IMR-90 (cell line): ENCODE data around the gene GRB2. TPM values are rescaled to one million over a fixed set of nuclear protein-coding genes. Genes with fewer than 3 reads are reported as not detected.

Experiments used
- ATAC-seq: fragments of 200-7000 bp; cut with Tn5 transposase; 2 replicates; pipeline ENCODE4 v1.9.1; 2020; ENCODE audit warnings: low read depth, mild to moderate bottlenecking, moderate library complexity
- BruUV-seq: library from RNA; stranded (reverse); fragments of 400-500 nt; replicated peaks from 2 replicates; lab custom pipeline; 2021; lab: Mats Ljungman, UMichigan
- CTCF ChIA-PET: fragments of 300-600 bp; formaldehyde crosslinking; extraction: SDS; loops from one replicate; lab custom pipeline; 2021; ENCODE audit warnings: antibody characterized with exemption; lab: Yijun Ruan, JAX
- POLR2A ChIA-PET: fragments of 300-600 bp; sonication (Branson Sonifier 250); formaldehyde crosslinking; loops from one replicate; lab custom pipeline; 2022; ENCODE audit warnings: antibody characterized with exemption; ENCODE audit not compliant: unreplicated experiment; lab: Charles Lee
- DNase-seq: peaks from one replicate; pipeline ENCODE4 v3.0.0; 2013
- H2AFZ ChIP-seq: replicated peaks from 2 replicates; pipeline ENCODE3; 2013; ENCODE audit warnings: low read length, mild to moderate bottlenecking; ENCODE audit not compliant: poor library complexity
- H2AK5ac ChIP-seq: 2 replicates; pipeline ENCODE4 v1.6.1; 2013; ENCODE audit warnings: low read depth, low read length, inconsistent platforms
- H2AK9ac ChIP-seq: replicated peaks from 2 replicates; pipeline ENCODE3; 2013; ENCODE audit warnings: mild to moderate bottlenecking, low read depth, low read length, moderate library complexity; ENCODE audit not compliant: poor library complexity
- H2BK120ac ChIP-seq: 2 replicates; pipeline ENCODE4 v1.6.1; 2013; ENCODE audit warnings: low read depth, low read length, inconsistent platforms
- H2BK15ac ChIP-seq: 3 replicates; pipeline ENCODE4 v1.6.1; 2013; ENCODE audit warnings: low read depth, low read length, inconsistent platforms
- H2BK20ac ChIP-seq: 2 replicates; pipeline ENCODE4 v1.6.1; 2013; ENCODE audit warnings: low read depth, mild to moderate bottlenecking, inconsistent platforms, low read length, moderate library complexity
- H2BK5ac ChIP-seq: 2 replicates; pipeline ENCODE4 v1.6.1; 2013; ENCODE audit warnings: mild to moderate bottlenecking, low read depth, low read length, inconsistent platforms; ENCODE audit not compliant: poor library complexity, severe bottlenecking
- H3K14ac ChIP-seq: replicated peaks from 2 replicates; pipeline ENCODE4 v1.6.1; 2013; ENCODE audit warnings: low read depth, low read length, inconsistent platforms
- H3K18ac ChIP-seq: 2 replicates; pipeline ENCODE4 v1.6.1; 2013; ENCODE audit warnings: low read depth, low read length, control low read depth
- H3K23ac ChIP-seq: 2 replicates; pipeline ENCODE4 v1.6.1; 2013; ENCODE audit warnings: low read depth, low read length, inconsistent platforms
- H3K27ac ChIP-seq: 2 replicates; pipeline ENCODE4 v1.5.1; 2013; ENCODE audit warnings: mild to moderate bottlenecking, control low read depth, low read length; ENCODE audit not compliant: insufficient read depth
- H3K27me3 ChIP-seq: 2 replicates; pipeline ENCODE4 v1.6.1; 2013; ENCODE audit warnings: low read length; ENCODE audit not compliant: control insufficient read depth, insufficient read depth
- H3K36me3 ChIP-seq: 2 replicates; pipeline ENCODE4 v1.6.1; 2013; ENCODE audit warnings: low read length, mixed read lengths; ENCODE audit not compliant: control insufficient read depth, insufficient read depth
- H3K4ac ChIP-seq: 2 replicates; pipeline ENCODE4 v1.6.1; 2013; ENCODE audit warnings: low read depth, low read length, inconsistent platforms
- H3K4me1 ChIP-seq: 2 replicates; pipeline ENCODE4 v1.6.1; 2013; ENCODE audit warnings: low read length, mixed read lengths; ENCODE audit not compliant: control insufficient read depth, insufficient read depth
- H3K4me2 ChIP-seq: 2 replicates; pipeline ENCODE4 v1.6.1; 2013; ENCODE audit warnings: low read depth, mild to moderate bottlenecking, control low read depth, low read length, moderate library complexity
- H3K4me3 ChIP-seq: 2 replicates; pipeline ENCODE4 v1.5.1; 2013; ENCODE audit warnings: low read depth, mild to moderate bottlenecking, control low read depth, low read length, moderate library complexity; ENCODE audit not compliant: insufficient read depth
- H3K56ac ChIP-seq: 2 replicates; pipeline ENCODE4 v1.6.1; 2013; ENCODE audit warnings: low read length, inconsistent platforms; ENCODE audit not compliant: insufficient read depth; ENCODE audit errors: extremely low read depth
- H3K79me1 ChIP-seq, 2 experiments: 2 replicates each; pipeline ENCODE4 v1.6.1; 2013; ENCODE audit warnings: low read length in 2 of 2, inconsistent platforms in 1 of 2, low read depth in 1 of 2
- H3K9ac ChIP-seq: 2 replicates; pipeline ENCODE4 v1.6.1; 2013; ENCODE audit warnings: low read depth, low read length, control low read depth
- H3K9me1 ChIP-seq: 2 replicates; pipeline ENCODE4 v1.6.1; 2013; ENCODE audit warnings: low read length, inconsistent platforms; ENCODE audit not compliant: insufficient read depth
- H3K9me3 ChIP-seq: 2 replicates; pipeline ENCODE4 v1.6.1; 2013; ENCODE audit warnings: low read length; ENCODE audit not compliant: control insufficient read depth, insufficient read depth
- H4K20me1 ChIP-seq: 2 replicates; pipeline ENCODE4 v1.6.1; 2013; ENCODE audit warnings: low read length, inconsistent platforms; ENCODE audit not compliant: insufficient read depth
- H4K5ac ChIP-seq: 2 replicates; pipeline ENCODE4 v1.6.1; 2013; ENCODE audit warnings: mild to moderate bottlenecking, low read depth, low read length, control low read depth
- H4K8ac ChIP-seq, 2 experiments: 2 replicates each; pipeline ENCODE4 v1.6.1; 2013; ENCODE audit warnings: low read depth in 2 of 2, low read length in 2 of 2, control low read depth in 1 of 2, inconsistent platforms in 1 of 2
- H4K91ac ChIP-seq: 2 replicates; pipeline ENCODE4 v1.6.1; 2013; ENCODE audit warnings: low read depth, low read length, inconsistent platforms; ENCODE audit not compliant: insufficient read depth
- BHLHE40 ChIP-seq: fragments of 150-350 bp; IDR thresholded peaks from 2 replicates; pipeline ENCODE4 v1.6.1; 2016; ENCODE audit warnings: mild to moderate bottlenecking, low read depth, low read length
- CEBPB ChIP-seq: IDR thresholded peaks from 2 replicates; pipeline ENCODE4 v1.6.1; 2012; ENCODE audit warnings: low read depth, low read length, improper control_type of control experiment
- CHD1 ChIP-seq: IDR thresholded peaks from 2 replicates; pipeline ENCODE4 v1.6.1; 2012; ENCODE audit warnings: low read depth, low read length, improper control_type of control experiment
- CTCF ChIP-seq: conservative IDR thresholded peaks from 2 replicates; pipeline ENCODE4 v1.5.1; 2012; ENCODE audit warnings: mild to moderate bottlenecking, low read depth, low read length, improper control_type of control experiment
- ELK1 ChIP-seq: fragments of 150-350 bp; IDR thresholded peaks from 2 replicates; pipeline ENCODE4 v1.6.1; 2016; ENCODE audit warnings: low read depth, mild to moderate bottlenecking, low read length, moderate library complexity, borderline replicate concordance
- FOS ChIP-seq: fragments of 150-350 bp; IDR thresholded peaks from 2 replicates; pipeline ENCODE4 v1.6.1; 2016; ENCODE audit warnings: low read depth, low read length
- MAFK ChIP-seq: IDR thresholded peaks from 2 replicates; pipeline ENCODE4 v1.6.1; 2012; ENCODE audit warnings: low read depth, low read length, improper control_type of control experiment
- MAZ ChIP-seq: IDR thresholded peaks from 2 replicates; pipeline ENCODE4 v1.6.1; 2012; ENCODE audit warnings: low read depth, mild to moderate bottlenecking, low read length, improper control_type of control experiment, moderate library complexity, borderline replicate concordance
- RAD21 ChIP-seq: IDR thresholded peaks from 2 replicates; pipeline ENCODE4 v1.6.1; 2012; ENCODE audit warnings: low read length, improper control_type of control experiment
- RFX5 ChIP-seq: IDR thresholded peaks from 2 replicates; pipeline ENCODE4 v1.8.0; 2012; ENCODE audit warnings: low read depth, mild to moderate bottlenecking, low read length, moderate library complexity
- SMC3 ChIP-seq: fragments of 150-350 bp; IDR thresholded peaks from 2 replicates; pipeline ENCODE4 v1.6.1; 2016; ENCODE audit warnings: low read depth, mild to moderate bottlenecking, antibody characterized with exemption, low read length, moderate library complexity
- USF2 ChIP-seq: fragments of 150-350 bp; IDR thresholded peaks from 2 replicates; pipeline ENCODE4 v1.6.1; 2017; ENCODE audit warnings: mild to moderate bottlenecking, antibody characterized with exemption, low read length, low read depth
- WGBS, 2 experiments: methylation state at CpG; one replicate each; pipeline versions ENCODE4 v1.1.5 to v1.1.7; 2013; ENCODE audit warnings: missing lambda C conversion rate in 2 of 2; ENCODE audit not compliant: insufficient read length in 1 of 2; ENCODE audit errors: extremely low coverage in 2 of 2; 5-methylcytosine and 5-hydroxymethylcytosine counted together
- dilution Hi-C: fragments of 300-500 bp; cut with HindIII; formaldehyde crosslinking; loops from one replicate; pipeline ENCODE4 v1.14.3; 2018; ENCODE audit warnings: low sequenced_read_pairs; ENCODE audit not compliant: unreplicated experiment
- in situ Hi-C: fragments of 300-500 bp; cut with MboI; formaldehyde crosslinking; loops from 3 replicates; pipeline ENCODE4 v1.14.3; 2019; ENCODE audit warnings: low sequenced_read_pairs, inconsistent platforms, mixed read lengths
- intact Hi-C: fragments of 100-400 bp; cut with micrococcal nuclease; formaldehyde crosslinking; loops from 2 replicates; pipeline ENCODE4 v1.10.0; 2022
- polyA plus RNA-seq, 3 experiments: library from polyadenylated mRNA; depleted of rRNA; stranded (reverse); fragments of >200 nt; gene quantifications; 2 replicates each; pipeline ENCODE4 v1.2.3, GENCODE V29; 2012; ENCODE audit warnings: low replicate concordance in 1 of 3
- total RNA-seq: library from RNA; depleted of rRNA; stranded (reverse); fragments of >200 nt; gene quantifications from 2 replicates; pipeline ENCODE4 v1.2.3, GENCODE V29; 2012

Gene GRB2
- total and polyA plus RNA-seq, 2 of the 4 experiments (the other 2 are of a cell fraction): 49.3 to 62.1 TPM

- Histone ChIP-seq H3K9me1 (peaks cover 4% of the 10 kb centered on the region; the same call in 1 of the 2 replicates), H3K4ac (no peak overlapping the region), H4K5ac (no peak overlapping the region), H2BK5ac (no peak overlapping the region), H3K56ac (no peak overlapping the region), H2AFZ (no peak overlapping the region), H3K14ac (no peak overlapping the region), H3K4me2 (no peak overlapping the region), H3K4me3 (no peak overlapping the region), H4K20me1 (no peaks in the 10 kb centered on the region), H3K79me1 (no peaks in the 10 kb centered on the region), H3K4me1 (no peaks in the 10 kb centered on the region), H3K9ac (no peak overlapping the region), H2BK20ac (no peak overlapping the region), H3K36me3 (no peaks in the 10 kb centered on the region), H3K27ac (no peak overlapping the region), H3K18ac (no peak overlapping the region), H2AK5ac (no peak overlapping the region), H4K8ac (no peak overlapping the region), H2AK9ac (peak overlapping the region; percentile 76), H3K23ac (no peak overlapping the region), H2BK120ac (no peak overlapping the region), H3K27me3 (no peaks in the 10 kb centered on the region), H2BK15ac (no peak overlapping the region), H4K91ac (no peak overlapping the region), H3K9me3 (no peaks in the 10 kb centered on the region)
- ChIA-PET CTCF (no interaction called here), POLR2A (no interaction called here)
- dilution Hi-C loops: no loop called here
- WGBS, 2 experiments: 90% methylated on average over 2 of the region's 20 CpGs; no CpG with 5 or more reads in 1 of the 2 experiments
- DNase-seq (no peak), ATAC-seq (no peak)
- TF ChIP-seq CTCF (no peak), CHD1 (no peak), MAZ (no peak), ELK1 (no peak), SMC3 (no peak), RFX5 (no peak), USF2 (no peak), BHLHE40 (no peak), CEBPB (no peak), FOS (no peak), MAFK (no peak), RAD21 (no peak)
- in situ Hi-C loops: no loop called here
- BruUV-seq: no TSS peak
- intact Hi-C loops: no loop called here
These were observed 96.5 kb downstream of the GRB2 start for GRCh38 chr17:75308732-75309629.
